Activated CD8-positive, alpha-beta memory T cell treated with anti-CD3 and anti-CD28 coated beads for 36 hours (primary cell): Measurements from ENCODE around the gene XPO4. TPM values are rescaled to one million over a fixed set of nuclear protein-coding genes. Genes with fewer than 3 reads are reported as not detected.

Experiments used
- CTCF ChIA-PET: fragments of 350-600 bp; sonication (Branson Sonifier 250); formaldehyde crosslinking; loops from one replicate; lab custom pipeline; 2021; ENCODE audit warnings: antibody characterized with exemption; lab: Charles Lee
- POLR2A ChIA-PET: fragments of 350-600 bp; sonication (Branson Sonifier 250); formaldehyde crosslinking; loops from one replicate; lab custom pipeline; 2021; ENCODE audit warnings: antibody characterized with exemption; lab: Charles Lee
- total RNA-seq, 2 experiments: library from RNA; stranded (reverse); gene quantifications; one replicate each; pipeline ENCODE4 v1.2.3, GENCODE V29; 2021

The XPO4 gene
- total RNA-seq, 2 experiments from 2014 or later, result 31.4 to 32.7 TPM

- ChIA-PET CTCF (no interaction called here), POLR2A (interaction anchor here (0.7 kb wide), 1 partner anchor 24 kb away, joined by 3 read pairs; no protein-coding TSS in a partner anchor)
These were observed 93.7 kb downstream of the XPO4 start for GRCh38 chr13:20808874-20809273.

DNA sequence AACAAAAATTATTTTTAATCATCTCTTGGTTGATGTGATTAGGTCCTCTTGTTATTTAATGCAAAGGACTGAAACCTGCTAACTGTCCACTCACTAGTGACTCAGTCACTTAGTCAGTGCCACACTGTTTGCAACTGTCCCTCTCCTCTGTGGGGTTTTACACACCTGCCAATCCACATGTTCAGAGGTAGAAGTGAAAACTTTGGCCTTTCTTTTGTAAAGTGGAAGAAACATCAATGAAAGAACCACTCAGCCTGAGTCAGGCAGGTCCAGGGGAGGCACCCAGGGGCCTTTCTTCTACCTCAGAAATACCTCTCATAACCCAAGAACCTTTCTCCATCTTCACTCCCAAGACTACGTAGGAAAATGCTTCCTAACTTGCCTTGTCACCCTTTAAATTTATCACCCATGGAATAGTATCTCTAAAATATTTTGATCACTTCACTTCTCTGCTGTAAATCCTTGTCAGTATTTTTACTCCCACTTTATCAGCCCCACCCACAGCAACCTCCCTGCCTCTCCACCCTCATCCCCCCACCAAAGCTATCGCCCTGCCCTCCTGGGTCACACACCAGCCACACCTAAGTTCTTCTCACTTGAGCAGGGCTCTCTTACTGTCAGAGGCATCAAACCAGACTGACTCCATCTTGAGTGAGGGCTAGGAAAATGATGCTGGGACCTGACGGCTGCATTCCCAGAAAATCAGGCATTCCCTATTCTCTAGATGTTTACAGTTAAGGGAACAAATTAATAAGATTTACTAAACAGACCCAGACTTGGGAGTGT is 99.2 kb downstream of the XPO4 start:
- CTCF ChIA-PET, result no interaction called here

DNA sequence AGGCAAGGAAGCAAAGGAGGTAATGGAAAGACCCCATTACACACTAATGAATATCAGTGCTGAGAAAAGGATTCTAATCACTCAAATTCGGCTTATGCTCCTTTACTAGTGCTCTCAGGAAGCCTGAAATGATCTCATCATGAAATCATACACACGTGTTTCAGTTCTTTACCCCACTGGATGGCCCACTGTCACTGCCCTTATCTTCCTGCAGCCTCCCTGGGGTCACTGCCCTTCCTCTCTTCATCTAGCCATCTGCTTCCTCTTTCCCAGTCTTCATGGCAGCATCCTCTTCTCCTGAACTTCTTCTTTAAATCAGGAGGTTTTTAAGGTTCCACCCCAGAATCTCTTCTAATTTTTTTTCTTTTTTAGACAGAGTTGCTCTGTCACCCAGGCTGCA is 100.8 kb downstream of the XPO4 start:
- POLR2A ChIA-PET, result no interaction called here
- CTCF ChIA-PET, result no interaction called here

More for the DNA sequence above, 99.2 kb downstream of the XPO4 start:
- POLR2A ChIA-PET, result no interaction called here

DNA sequence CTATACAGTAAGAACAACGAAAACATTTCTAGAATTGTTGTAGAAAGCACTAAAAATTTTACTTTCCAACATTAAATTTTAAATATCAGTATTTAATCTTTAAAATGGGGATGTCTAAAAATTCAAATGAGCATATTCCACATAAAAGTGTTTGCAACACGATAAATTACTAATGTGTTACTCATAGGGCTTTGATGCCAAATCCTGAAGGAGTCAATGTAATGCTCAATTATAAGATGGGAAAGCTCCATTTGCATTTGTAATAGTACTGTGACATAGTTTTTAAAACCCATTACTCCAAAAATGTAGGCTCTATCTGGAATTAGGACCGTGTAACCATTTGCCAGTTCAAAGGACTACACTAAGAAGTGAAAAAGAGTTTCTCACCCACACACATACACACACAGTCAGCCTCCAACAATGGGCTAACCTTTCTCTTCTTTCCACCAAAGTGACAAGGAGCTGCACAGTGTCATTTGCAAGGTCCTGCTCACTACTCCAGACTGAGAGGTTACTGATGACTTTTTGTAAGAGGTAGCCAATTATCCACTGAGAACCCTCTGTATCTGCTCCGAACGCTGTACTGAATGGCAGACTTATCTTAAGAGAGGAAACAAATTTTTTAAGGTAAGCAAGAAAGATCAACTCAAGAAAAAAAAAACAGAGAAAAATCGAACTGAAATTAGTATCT is 102.7 kb downstream of the XPO4 start:
- CTCF ChIA-PET, result no interaction called here
- POLR2A ChIA-PET, result no interaction called here

GRCh38 chr13:20798027-20798426 is 104.5 kb downstream of the XPO4 start:
- POLR2A ChIA-PET, result no interaction called here
- CTCF ChIA-PET, result no interaction called here

DNA sequence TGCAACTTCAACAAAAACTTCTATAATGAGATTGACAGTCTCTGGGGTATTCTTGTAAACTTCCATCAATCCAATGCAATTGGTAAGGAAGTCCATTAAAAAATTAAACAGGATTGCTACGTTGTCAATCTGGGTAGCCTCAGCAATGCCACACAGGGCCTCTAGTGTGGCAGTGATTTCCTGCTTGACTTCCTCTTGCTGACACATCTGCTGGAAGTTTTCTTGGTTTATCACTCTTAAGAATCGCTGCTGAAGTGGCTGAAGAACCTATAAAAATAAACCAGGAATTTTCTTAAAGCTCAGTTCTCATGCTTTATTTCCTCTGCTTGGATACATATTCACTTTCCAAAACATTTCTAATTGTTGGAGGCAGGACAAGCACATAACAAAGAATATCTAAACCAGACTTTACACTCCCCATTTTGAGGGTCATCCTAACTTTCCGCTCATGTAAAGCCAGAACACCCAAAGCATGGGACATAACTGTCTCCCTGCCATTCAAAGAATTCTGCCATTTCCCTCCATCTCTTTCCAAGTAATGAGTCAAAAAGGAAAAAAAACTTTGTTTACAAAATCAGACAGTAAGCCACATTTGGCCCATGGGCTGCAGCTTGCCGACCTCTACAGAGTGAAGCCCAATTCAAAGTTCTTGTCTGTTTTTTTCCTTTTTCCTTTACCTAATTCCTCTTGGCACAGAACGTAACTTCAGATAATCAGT is 105.6 kb downstream of the XPO4 start:
- POLR2A ChIA-PET, result no interaction called here

GRCh38 chr13:20789665-20790064 is 112.9 kb downstream of the XPO4 start:
- CTCF ChIA-PET, result no interaction called here
- POLR2A ChIA-PET, result no interaction called here

More for the DNA sequence above, 105.6 kb downstream of the XPO4 start:
- CTCF ChIA-PET, result no interaction called here

- ChIA-PET POLR2A (no interaction called here), CTCF (no interaction called here)
These were observed 114.2 kb downstream of the XPO4 start for GRCh38 chr13:20788312-20788711.

DNA sequence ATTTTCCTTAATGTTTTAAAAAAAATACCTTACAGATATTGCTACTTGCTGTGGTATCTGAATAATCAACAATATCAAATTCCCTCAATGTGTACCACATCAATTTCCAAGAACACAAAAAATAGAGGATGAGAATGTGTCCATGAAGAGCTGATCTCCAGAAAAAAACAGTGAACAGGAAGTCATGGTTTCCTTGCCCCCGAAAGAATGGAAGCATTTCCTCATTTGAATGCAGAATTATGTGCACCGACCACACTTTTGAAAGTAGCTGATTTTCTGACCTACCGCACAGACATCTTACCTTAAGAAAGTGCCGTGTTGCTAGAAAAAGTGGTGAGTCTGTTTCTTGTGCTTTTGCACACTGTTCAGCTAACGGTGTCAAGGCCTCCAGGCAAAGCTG is 115.4 kb downstream of the XPO4 start:
- POLR2A ChIA-PET, result no interaction called here

GRCh38 chr13:20782116-20782708 is 120.3 kb downstream of the XPO4 start:
- CTCF ChIA-PET, result interaction anchor here (0.6 kb wide), 1 partner anchor 585 kb away, joined by 5 read pairs; no protein-coding TSS in a partner anchor
- POLR2A ChIA-PET, result no interaction called here

More for the DNA sequence above, 115.4 kb downstream of the XPO4 start:
- CTCF ChIA-PET, result no interaction called here

- ChIA-PET CTCF (no interaction called here), POLR2A (no interaction called here)
These were observed 122.2 kb downstream of the XPO4 start for GRCh38 chr13:20780317-20780716.

GRCh38 chr13:20779405-20779804 is 123.1 kb downstream of the XPO4 start:
- CTCF ChIA-PET, result no interaction called here

DNA sequence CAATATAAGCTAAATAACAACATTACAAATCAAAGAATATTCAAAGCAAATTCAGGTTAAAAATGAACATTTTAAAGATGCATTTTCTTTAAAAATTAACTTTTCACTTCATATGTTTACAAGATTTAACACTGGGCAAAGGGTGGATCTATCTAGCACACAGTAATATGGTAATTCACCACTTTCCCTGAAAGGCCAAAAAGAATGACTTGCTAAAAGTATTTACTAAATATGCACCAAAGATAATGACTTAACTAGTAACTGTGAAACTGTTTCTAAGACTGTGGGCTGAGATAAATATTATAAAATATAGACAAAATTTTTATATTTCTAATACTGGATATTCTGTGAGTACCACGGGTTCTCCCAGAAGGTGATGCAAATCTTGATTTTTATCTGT is 124.2 kb downstream of the XPO4 start:
- POLR2A ChIA-PET, result no interaction called here
- CTCF ChIA-PET, result interaction anchor here (0.9 kb wide), 1 partner anchor 146 kb away, joined by 3 read pairs; no protein-coding TSS in a partner anchor

More at GRCh38 chr13:20779405-20779804, 123.1 kb downstream of the XPO4 start:
- POLR2A ChIA-PET, result no interaction called here

DNA sequence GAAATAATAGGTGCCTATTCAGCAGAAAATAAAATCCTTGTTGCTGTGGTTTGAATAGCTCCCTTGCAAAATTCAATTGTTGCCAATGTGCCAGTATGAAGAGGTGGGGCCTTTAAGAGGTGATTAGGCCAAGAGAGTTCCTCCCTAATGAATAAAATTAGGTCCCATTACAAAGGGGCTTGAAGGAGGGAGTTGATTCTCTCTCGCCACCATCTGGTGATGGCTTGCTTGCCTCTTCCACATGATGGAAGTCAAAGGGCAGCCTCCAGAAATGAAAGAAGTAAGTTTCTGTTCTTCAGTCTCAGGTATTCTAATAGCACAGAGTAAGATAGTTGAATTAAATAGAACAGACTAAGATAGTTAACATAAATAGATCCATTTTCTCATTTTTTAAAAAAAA is 125.8 kb downstream of the XPO4 start:
- ChIA-PET CTCF (no interaction called here), POLR2A (interaction anchor here (0.6 kb wide), 1 partner anchor 635 kb away, joined by 3 read pairs; no protein-coding TSS in a partner anchor)

DNA sequence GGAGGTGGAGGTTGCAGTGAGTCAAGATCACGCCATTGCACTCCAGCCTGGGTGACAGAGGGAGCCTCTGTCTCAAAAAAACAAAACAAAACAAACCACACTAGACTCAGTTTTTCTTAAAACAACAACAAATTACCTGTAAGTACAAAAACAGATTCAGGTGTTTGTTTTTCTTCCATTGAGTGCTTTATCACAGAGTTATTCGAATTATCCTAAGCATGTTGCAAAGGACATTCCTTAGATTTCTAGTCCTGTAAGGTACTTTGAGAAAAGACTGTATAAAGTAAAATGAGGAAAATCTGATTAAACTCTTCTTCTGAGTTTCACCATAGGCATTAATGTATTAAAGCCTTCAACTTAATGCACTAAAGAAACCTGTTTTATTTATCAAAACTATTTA is 126.6 kb downstream of the XPO4 start:
- CTCF ChIA-PET, result no interaction called here

GRCh38 chr13:20774746-20775145 is 127.8 kb downstream of the XPO4 start:
- ChIA-PET POLR2A (no interaction called here), CTCF (no interaction called here)

More for the DNA sequence above, 126.6 kb downstream of the XPO4 start:
- POLR2A ChIA-PET, result no interaction called here

DNA sequence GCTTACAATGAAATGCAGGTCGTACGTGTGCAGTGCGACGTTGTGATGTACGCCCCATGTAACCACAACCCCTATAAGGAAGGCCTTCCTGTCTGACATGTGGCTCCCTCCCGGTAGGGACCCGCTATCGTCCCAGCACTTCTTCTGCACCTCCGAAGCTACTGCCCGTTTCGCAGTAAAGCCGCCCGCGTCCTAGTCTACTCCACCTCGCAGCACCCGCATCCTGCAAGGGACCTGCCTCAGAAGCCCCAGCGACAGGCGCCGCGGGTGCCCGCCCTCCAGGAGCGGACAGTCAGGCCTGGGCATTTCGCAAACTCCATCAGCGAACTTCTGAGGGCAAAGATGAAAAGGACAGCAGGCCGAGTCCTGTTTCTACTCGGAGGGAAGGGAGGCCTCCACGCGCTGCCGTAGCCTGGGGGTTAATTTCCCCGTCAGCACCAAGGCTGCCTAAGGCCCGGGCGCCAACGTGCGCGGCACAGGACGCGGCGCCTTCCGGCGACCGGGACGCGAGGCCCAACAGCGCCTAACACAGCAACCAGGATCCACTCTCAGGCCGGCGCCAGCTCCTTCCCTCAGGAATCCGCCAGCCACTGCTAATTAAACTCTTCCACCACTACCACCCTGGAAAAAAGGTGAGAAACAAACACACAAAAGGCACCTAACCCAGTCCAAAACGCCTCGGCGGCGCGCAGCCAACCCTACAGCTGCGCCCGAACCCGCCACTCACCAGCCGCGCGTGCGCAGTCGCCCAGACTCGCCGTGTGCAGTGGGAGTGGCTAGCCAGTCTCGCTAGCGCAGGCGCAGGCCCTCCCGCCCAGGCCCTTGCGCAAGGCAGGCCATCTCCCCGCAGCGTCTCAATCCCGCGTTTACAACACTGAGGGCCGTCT is 129.1 kb downstream of the XPO4 start, which contains the start of gene EEF1AKMT1:
EEF1AKMT1 (minus strand) TSS at position 768 of the 887 bp plus-strand sequence. CDS start 16,363 bp downstream, outside the sequence.
- CTCF ChIA-PET, result no interaction called here

More for the DNA sequence above, 129.1 kb downstream of the XPO4 start, which contains the start of gene EEF1AKMT1:
- POLR2A ChIA-PET, result interaction anchor here (0.5 to 1.0 kb wide), 2 partner anchors 11 to 414 kb away, joined by 3 to 4 read pairs; no protein-coding TSS in a partner anchor
